ENCODE results near the gene CELF2.
A peak's percentile ranks its signal among the peaks of the same experiment; 100 is the strongest.
"Not testable (repeated sequence)": the region's sequence is repeated elsewhere in the genome, so short reads cannot be mapped to it uniquely, and the experiment has no call there.

Gene CELF2

GRCh38 chr10:11331726-11332125 is 314.1 kb downstream of the CELF2 start:
- no peak for DNase-seq

- no peak for DNase-seq
Observed at GRCh38 chr10:11332846-11333245, 315.2 kb downstream of the CELF2 start.

- no peak for DNase-seq
Observed at GRCh38 chr10:11334436-11334835, 316.8 kb downstream of the CELF2 start.

- no peak for DNase-seq
Observed at GRCh38 chr10:11335167-11335652, 317.5 kb downstream of the CELF2 start.

- no peak for DNase-seq
Observed at GRCh38 chr10:11335881-11336430, 318.3 kb downstream of the CELF2 start.

GRCh38 chr10:11336722-11337162 is 319.1 kb downstream of the CELF2 start:
- peak in 9 of 14 donors; percentile 16 to 62 (median 39) for DNase-seq

- DNase-seq = no peak
Observed at GRCh38 chr10:11337516-11337915, 319.8 kb downstream of the CELF2 start.

GRCh38 chr10:11338160-11338844 is 320.6 kb downstream of the CELF2 start:
- no peak for DNase-seq

- no peak for DNase-seq
Observed at GRCh38 chr10:11339013-11339412, 321.3 kb downstream of the CELF2 start.

- peak in 2 of 14 donors; percentile 13 to 25 for DNase-seq
Observed at GRCh38 chr10:11339660-11340059, 322.0 kb downstream of the CELF2 start.

GRCh38 chr10:11341283-11341960 is 323.8 kb downstream of the CELF2 start:
- DNase-seq = no peak

- no peak for DNase-seq
Observed at GRCh38 chr10:11344081-11344480, 326.4 kb downstream of the CELF2 start.

- DNase-seq = no peak
Observed at GRCh38 chr10:11344550-11344949, 326.9 kb downstream of the CELF2 start.

- DNase-seq = peak in 1 of 14 donors; percentile 20
Observed at GRCh38 chr10:11345224-11346054, 327.8 kb downstream of the CELF2 start.

- DNase-seq = not testable (repeated sequence)
Observed at GRCh38 chr10:11347580-11347979, 329.9 kb downstream of the CELF2 start.

- DNase-seq = no peak
Observed at GRCh38 chr10:11351801-11352200, 334.1 kb downstream of the CELF2 start.

- no peak for DNase-seq
Observed at GRCh38 chr10:11353006-11353896, 335.6 kb downstream of the CELF2 start.

- no peak for DNase-seq
Observed at GRCh38 chr10:11354823-11355222, 337.2 kb downstream of the CELF2 start.

- no peak for DNase-seq
Observed at GRCh38 chr10:11355592-11355991, 337.9 kb downstream of the CELF2 start.

GRCh38 chr10:11357439-11357838 is 339.8 kb downstream of the CELF2 start:
- DNase-seq = no peak

GRCh38 chr10:11358011-11358410 is 340.3 kb downstream of the CELF2 start:
- no peak for DNase-seq
